ENCODE data around the gene NDUFA13. TPM values are rescaled to one million over a fixed set of nuclear protein-coding genes. Genes with fewer than 3 reads are reported as not detected.

Gene NDUFA13
- total RNA-seq, 1 donor, result 68.8 TPM

GRCh38 chr19:19486343-19487076 lies 29.5 kb upstream of the NDUFA13 start:
- Histone ChIP-seq H3K9me3 (ENCODE audit: low read depth, low read length) (no peaks in the 10 kb centered on the region), H3K4me3 (ENCODE audit: low read length) (no peak overlapping the region), H3K4me1 (ENCODE audit: insufficient read depth, low read length) (peaks cover 51% of the 10 kb centered on the region), H3K27me3 (ENCODE audit: insufficient read depth, low read length) (no peaks in the 10 kb centered on the region)

DNA sequence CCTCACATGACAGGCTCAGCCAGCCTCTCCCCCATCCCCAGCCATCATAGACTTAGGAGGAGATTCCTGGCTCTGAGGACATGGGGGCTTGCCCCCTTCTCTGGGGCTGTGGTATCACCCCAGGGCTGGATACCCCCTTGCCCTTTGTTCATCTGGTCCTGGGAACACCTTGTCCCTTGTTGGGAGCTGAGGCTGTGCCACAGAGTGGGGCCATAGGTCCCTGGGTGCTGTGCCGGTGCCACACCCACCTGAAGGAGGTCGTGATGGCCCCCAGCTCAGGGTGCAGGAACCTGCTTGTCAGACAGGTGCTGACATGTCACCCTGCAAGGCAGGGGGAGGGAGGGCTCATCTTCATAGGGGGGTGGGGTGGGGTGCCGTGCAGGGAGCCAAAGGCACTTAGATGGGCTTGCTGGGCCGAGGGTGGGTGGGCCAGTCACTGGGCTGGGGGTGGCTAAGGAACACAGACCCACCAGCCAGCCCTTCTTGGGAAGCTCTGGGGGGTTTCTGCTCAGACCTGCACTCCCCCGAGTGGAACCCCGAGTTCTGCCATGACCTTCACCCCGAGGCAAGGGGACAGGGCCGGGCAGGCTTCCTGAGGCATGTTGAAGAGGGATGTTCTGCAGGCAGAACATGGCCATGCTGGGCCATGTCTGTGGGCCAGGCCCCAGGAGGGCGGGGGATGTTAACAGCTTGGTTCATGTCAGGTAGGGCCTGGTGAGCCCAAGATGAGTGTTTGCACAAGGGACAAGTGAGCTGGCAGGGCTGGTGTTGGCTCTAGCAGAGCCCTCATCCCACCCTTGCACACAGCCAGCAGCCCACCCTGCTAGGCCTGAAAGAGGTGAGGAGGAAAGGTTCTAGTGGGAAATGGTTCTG lies 28.7 kb upstream of the NDUFA13 start:
- no peak overlapping the region for H3K4me3 ChIP-seq (ENCODE audit: low read length)
- peaks cover 51% of the 10 kb centered on the region for H3K4me1 ChIP-seq (ENCODE audit: insufficient read depth, low read length)
- no peaks in the 10 kb centered on the region for H3K27me3 ChIP-seq (ENCODE audit: insufficient read depth, low read length)
- H3K9me3 ChIP-seq (ENCODE audit: low read depth, low read length), result no peaks in the 10 kb centered on the region

DNA sequence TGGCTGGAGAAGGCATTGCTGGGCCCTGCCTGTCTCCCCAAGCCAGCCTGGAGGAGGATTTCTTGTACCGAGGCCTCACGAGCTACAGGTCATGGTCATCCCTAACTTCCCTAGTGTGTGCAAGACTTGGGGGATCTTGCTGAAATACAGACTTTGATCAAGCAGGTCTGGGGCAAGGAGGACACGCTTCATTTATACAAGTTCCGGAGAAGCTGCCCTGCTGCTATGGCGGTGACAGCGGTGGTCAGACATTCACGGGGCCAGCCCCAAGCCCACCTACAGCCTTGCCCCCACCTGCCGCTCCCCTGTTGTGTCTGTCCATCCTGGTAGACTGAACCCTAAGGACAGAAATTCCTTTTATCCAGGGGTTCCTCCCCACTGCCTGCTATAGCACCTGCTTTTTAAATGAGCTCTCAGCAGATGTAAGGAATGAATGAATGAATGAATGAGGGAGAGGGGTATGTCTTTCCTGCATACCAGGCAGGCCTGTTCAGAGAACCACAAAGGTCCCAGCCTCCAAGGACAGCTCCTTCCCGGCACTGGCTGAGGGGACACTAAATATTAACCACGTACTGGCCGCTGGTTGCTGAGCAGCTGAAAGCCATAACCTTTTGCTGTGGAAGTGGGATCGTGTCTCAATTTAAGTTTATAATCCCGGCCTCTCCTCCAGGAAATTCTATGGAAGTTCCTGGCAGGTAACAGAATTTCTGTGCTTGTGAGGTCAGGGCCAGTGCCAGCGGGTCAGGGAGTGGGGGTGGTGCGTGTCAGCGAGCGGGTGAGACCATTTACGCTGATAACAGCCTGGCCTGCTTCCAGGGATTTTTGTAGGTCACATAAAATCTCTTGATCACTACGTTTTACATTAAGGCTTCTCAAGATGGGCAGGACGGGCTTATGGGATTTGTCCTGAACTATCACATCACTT lies 27.8 kb upstream of the NDUFA13 start:
- Histone ChIP-seq H3K4me1 (ENCODE audit: insufficient read depth, low read length) (peaks cover 51% of the 10 kb centered on the region), H3K4me3 (ENCODE audit: low read length) (no peak overlapping the region), H3K27me3 (ENCODE audit: insufficient read depth, low read length) (no peaks in the 10 kb centered on the region), H3K9me3 (ENCODE audit: low read depth, low read length) (no peaks in the 10 kb centered on the region)

- no peaks in the 10 kb centered on the region for H3K9me3 ChIP-seq (ENCODE audit: low read depth, low read length)
- no peak overlapping the region for H3K4me3 ChIP-seq (ENCODE audit: low read length)
- peaks cover 51% of the 10 kb centered on the region for H3K4me1 ChIP-seq (ENCODE audit: insufficient read depth, low read length)
- no peaks in the 10 kb centered on the region for H3K27me3 ChIP-seq (ENCODE audit: insufficient read depth, low read length)
Measured at GRCh38 chr19:19488875-19489690, 26.9 kb upstream of the NDUFA13 start.

- no peaks in the 10 kb centered on the region for H3K9me3 ChIP-seq (ENCODE audit: low read depth, low read length)
Measured at GRCh38 chr19:19489804-19490204, 26.2 kb upstream of the NDUFA13 start.

DNA sequence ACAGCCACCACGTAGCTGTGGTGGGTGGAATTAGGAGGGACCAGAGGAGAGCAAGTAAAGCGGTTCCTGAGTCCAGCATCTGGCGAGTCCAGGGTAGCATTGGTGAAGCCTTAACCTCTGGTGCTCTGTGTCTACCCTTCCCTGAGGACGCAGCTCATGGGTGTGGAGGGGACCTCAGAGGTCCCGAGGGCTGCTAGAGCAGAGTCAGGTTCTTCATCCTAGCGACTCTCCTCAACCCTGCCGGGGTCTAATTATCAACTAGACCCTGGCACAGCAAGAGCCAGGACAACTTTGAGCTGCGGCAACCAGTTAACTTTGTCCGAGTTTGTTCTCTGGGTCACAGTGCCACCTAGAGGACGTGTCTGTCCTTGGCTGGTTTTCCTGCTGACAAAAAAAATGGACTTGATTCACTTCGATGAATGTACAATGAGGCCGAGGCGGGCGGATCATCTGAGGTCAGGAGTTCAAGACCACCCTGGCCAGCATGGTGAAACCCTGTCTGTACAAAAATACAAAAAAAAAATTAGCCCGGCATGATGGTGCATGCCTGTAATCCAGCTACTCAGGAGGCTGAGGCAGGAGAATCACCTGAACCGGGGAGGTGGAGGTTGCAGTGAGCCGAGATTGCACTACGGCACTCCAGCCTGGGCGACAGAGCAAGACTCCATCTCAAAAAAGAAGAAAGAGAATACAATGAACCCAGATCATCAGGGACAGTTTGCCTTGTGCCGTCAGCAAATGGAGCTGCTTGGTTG lies 25.6 kb upstream of the NDUFA13 start:
- no peaks in the 10 kb centered on the region for H3K9me3 ChIP-seq (ENCODE audit: low read depth, low read length)
- H3K4me3 ChIP-seq (ENCODE audit: low read length), result no peak overlapping the region
- no peaks in the 10 kb centered on the region for H3K27me3 ChIP-seq (ENCODE audit: insufficient read depth, low read length)
- peaks cover 43% of the 10 kb centered on the region for H3K4me1 ChIP-seq (ENCODE audit: insufficient read depth, low read length)

More at GRCh38 chr19:19489804-19490204, 26.2 kb upstream of the NDUFA13 start:
- Histone ChIP-seq H3K4me3 (ENCODE audit: low read length) (no peak overlapping the region), H3K4me1 (ENCODE audit: insufficient read depth, low read length) (peaks cover 48% of the 10 kb centered on the region), H3K27me3 (ENCODE audit: insufficient read depth, low read length) (no peaks in the 10 kb centered on the region)

DNA sequence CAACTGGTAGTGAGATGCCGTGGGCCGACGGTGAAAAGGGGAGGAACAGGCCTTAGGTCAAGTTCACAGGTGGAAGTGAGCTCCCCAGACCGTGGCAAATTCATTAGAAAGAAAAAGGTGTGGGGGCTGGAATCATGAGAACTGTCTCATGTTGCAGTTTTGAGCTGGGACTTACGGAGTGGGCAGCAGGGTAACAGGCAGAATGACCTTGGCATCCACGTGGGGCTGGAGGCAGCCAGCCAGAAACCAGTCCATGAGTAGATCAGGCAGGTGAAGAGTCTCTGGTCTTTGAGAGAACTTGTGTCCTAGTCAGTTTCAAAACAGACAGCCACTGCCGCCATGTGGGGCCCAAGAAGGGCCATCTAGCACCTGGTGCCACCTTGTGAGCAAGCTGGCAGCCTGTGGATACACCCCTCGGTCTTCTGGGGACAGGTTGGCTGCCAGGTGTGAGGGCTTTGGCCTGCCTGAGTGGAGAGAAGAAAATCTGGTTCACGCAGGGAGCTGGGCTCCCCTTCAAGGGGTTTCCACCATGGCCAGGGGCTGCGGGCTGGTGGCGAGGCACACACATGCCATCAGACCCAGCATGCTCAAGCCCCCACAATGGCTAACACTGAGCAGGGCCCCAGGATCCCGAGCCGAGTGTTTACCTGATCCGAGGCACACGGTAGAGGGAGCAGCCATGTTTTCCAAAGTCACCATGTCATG lies 24.6 kb upstream of the NDUFA13 start:
- H3K4me3 ChIP-seq (ENCODE audit: low read length), result no peak overlapping the region
- H3K9me3 ChIP-seq (ENCODE audit: low read depth, low read length), result no peaks in the 10 kb centered on the region
- no peaks in the 10 kb centered on the region for H3K27me3 ChIP-seq (ENCODE audit: insufficient read depth, low read length)
- H3K4me1 ChIP-seq (ENCODE audit: insufficient read depth, low read length), result peaks cover 39% of the 10 kb centered on the region

DNA sequence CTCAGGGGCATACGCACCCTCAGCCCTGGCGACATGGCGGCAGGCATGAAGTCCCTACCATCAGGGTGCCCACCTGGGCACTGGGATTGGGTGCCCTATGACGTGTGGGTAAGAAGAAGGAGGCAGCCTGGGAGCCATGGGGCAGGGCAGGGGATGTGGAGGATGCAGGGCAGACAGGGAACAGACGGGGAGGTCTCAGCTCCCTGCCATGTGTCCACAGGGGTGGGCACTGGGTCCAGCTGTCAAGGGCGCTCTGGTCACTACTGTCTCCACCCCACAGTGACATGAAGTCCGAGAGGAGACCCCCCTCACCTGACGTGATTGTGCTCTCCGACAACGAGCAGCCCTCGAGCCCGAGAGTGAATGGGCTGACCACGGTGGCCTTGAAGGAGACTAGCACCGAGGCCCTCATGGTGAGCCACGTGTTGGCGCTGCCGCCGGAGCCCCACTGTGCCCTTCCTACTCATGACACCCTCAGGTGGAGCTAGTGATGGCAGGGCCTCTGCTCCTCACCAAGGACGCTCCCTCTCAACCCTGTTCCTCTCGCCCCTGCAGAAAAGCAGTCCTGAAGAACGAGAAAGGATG lies 23.9 kb upstream of the NDUFA13 start:
- Histone ChIP-seq H3K4me1 (ENCODE audit: insufficient read depth, low read length) (peaks cover 33% of the 10 kb centered on the region), H3K27me3 (ENCODE audit: insufficient read depth, low read length) (no peaks in the 10 kb centered on the region), H3K9me3 (ENCODE audit: low read depth, low read length) (no peaks in the 10 kb centered on the region), H3K4me3 (ENCODE audit: low read length) (no peak overlapping the region)

GRCh38 chr19:19493841-19494546 lies 22.0 kb upstream of the NDUFA13 start:
- Histone ChIP-seq H3K9me3 (ENCODE audit: low read depth, low read length) (no peaks in the 10 kb centered on the region), H3K27me3 (ENCODE audit: insufficient read depth, low read length) (no peaks in the 10 kb centered on the region), H3K4me1 (ENCODE audit: insufficient read depth, low read length) (peaks cover 16% of the 10 kb centered on the region), H3K4me3 (ENCODE audit: low read length) (no peak overlapping the region)

DNA sequence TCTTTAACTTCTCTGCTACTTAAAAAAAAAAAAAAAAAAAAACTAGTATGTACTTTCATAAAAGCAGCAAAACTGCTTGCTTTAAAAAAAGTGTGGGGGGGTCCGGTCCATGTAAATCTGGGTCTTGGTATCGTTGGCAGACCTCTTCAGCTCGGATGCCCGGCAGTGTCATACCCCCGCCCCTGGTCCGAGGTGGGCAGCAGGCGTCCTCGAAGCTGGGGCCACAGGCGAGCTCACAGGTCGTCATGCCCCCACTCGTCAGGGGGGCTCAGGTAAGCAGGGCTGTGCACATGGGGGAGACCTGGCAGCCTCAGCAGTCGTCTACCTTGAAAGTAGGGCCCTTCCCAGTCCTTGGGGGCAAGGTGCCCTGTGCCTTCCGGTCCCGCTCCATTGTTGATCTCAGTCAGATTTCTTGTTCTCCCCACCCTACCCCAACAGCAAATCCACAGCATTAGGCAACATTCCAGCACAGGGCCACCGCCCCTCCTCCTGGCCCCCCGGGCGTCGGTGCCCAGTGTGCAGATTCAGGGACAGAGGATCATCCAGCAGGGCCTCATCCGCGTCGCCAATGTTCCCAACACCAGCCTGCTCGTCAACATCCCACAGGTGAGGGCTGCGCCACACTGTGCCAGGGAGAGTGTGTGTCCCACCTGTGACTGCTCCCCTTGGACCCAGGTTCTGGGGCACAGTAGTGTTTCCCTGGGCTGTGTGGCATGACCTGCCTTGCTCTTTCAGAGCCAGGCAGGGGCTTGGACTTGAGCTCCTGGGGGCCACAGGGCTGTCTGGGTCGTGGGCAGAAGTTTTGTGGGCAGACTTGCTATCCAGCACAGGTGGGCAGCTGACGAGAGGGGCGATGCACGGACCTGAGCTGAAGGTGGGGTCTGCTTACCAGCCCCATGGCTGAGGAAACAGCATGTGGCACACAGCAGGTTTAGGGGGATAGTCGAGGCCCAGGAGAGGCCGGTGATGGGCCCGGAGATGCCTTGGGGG lies 20.1 kb upstream of the NDUFA13 start:
- H3K27me3 ChIP-seq (ENCODE audit: insufficient read depth, low read length), result no peaks in the 10 kb centered on the region
- no peak overlapping the region for H3K4me3 ChIP-seq (ENCODE audit: low read length)
- no peaks in the 10 kb centered on the region for H3K4me1 ChIP-seq (ENCODE audit: insufficient read depth, low read length)
- no peaks in the 10 kb centered on the region for H3K9me3 ChIP-seq (ENCODE audit: low read depth, low read length)

DNA sequence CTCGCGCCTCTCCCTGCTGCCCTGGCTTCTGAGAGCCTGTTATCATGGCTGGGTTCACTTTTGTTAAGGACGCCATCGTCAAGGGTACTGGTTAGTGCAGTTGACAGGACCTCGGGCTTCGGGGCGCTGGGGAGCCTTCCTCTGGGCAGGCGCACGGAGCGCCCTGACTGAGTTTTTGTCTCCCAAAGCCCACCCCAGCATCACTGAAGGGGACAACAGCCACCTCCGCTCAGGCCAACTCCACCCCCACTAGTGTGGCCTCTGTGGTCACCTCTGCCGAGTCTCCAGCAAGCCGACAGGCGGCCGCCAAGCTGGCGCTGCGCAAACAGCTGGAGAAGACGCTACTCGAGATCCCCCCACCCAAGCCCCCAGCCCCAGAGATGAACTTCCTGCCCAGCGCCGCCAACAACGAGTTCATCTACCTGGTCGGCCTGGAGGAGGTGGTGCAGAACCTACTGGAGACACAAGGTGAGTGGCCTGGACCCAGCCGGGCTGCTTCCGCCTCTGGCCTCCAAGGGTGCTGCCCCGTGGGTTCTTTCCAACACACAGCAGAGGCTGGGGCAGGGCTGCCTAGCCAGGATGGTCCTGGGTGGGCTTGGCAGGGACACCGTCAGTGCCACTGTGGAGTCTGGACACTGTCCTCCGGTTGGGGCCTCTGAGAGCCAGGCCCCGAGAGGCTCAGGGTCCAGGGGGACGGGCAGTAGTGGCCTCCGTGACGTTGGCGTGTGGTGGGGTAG lies 17.6 kb upstream of the NDUFA13 start:
- H3K4me1 ChIP-seq (ENCODE audit: insufficient read depth, low read length), result no peaks in the 10 kb centered on the region
- no peaks in the 10 kb centered on the region for H3K27me3 ChIP-seq (ENCODE audit: insufficient read depth, low read length)
- no peak overlapping the region for H3K4me3 ChIP-seq (ENCODE audit: low read length)
- H3K9me3 ChIP-seq (ENCODE audit: low read depth, low read length), result no peaks in the 10 kb centered on the region
